Ramos (cell line): ENCODE measurements around the gene OVCH2.
"Not testable (repeated sequence)": the region's sequence is repeated elsewhere in the genome, so short reads cannot be mapped to it uniquely, and the experiment has no call there.

Source experiments
- in situ Hi-C: fragments of 300-500 bp; cut with MboI; formaldehyde crosslinking; loops from one replicate; pipeline ENCODE4 v1.14.3; 2022; ENCODE audit warnings: low sequenced_read_pairs; ENCODE audit not compliant: unreplicated experiment

Gene OVCH2

GRCh38 chr11:7706377-7706776 is at the start of gene OVCH2:
TSS of gene OVCH2 (minus strand) at chr11:7706477. CDS start at chr11:7706394, 83 bp downstream.
- in situ Hi-C loops, result no loop called here

DNA sequence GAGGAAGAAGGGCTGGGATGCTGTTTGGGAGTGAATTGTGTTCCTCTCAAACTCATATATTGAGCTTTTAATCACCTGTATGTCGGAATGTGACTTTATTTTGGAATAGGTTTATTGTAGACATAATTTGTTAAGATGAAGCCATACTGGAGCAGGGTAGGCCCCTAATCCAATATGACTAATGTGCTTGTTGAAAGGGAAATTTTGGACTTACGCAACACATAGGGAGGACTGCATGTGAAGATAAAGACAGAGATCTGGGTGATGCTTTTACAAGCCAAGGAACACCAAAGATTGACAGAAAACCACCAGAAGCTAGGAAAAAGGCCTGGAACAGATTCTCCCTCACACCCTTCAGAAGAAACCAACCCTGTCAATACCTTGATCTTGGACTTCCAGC is 43.2 kb upstream of the OVCH2 start:
- in situ Hi-C loops, result no loop called here

GRCh38 chr11:7734767-7735166 is 28.5 kb upstream of the OVCH2 start:
- in situ Hi-C loops, result not testable (repeated sequence)

DNA sequence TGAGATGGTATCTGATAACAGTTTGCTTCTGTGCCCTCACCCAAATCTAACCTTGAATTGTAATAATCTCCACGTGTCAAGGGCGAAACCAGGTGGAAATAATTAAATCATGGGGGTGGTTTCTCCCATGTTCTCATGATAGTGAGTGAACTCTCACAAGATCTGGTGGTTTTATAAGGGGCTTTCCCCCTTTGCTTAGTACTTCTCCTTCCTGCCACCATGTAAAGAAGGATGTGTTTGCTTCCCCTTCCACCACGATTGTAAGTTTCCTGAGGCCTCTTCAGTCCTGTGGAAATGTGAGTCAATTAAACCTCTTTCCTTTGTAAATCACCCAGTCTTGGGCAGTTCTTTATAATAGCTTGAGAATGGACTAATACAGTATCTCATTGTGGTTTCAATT is 8.5 kb upstream of the OVCH2 start:
- in situ Hi-C loops, result no loop called here

GRCh38 chr11:7703740-7704139 is 2.5 kb downstream of the OVCH2 start:
- in situ Hi-C loops, result no loop called here

DNA sequence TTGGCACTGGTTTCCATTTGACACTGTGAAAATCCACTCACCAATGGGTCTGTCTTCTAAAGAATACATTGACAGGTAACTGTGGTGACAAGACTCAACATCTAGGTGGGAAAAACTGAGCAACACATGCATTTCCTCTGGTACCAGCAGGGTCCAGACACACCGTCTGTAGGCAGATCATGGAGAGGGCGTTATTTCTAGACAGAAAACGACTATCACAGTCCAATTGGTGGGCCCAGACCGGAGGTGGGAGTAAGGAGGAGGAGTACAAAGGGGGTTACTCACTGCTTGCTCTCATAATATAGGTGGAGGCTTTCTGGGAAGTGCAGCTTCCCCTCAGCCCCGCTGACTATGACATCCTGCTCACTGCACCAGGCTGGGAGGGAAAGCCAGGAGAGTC is 9.9 kb downstream of the OVCH2 start:
- in situ Hi-C loops, result loop anchor here (10.0 to 25.0 kb wide), 2 partner anchors 602 to 959 kb away; no protein-coding TSS in a partner anchor

DNA sequence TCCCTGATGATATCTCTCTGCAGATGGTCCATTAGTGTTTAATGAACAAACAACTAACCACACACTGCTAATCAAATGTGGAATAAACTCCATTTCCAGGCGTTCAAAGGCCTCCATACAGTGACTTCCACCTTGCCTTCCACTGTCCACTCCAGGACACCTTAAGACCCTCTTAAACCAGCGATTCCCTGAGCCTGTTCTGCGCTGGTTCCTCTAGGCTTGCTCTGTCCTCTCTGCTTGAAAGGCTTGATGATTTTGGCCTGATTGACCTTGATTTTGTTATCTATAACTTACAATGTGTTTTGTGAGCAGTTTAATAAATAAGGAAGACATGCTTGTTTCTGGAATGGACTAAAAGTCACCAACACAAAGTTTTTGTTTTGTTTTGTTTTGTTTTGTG is 12.0 kb downstream of the OVCH2 start:
- in situ Hi-C loops, result loop anchor here (10.0 to 25.0 kb wide), 2 partner anchors 599 to 957 kb away; no protein-coding TSS in a partner anchor

- in situ Hi-C loops, result loop anchor here (10.0 to 25.0 kb wide), 2 partner anchors 598 to 955 kb away; no protein-coding TSS in a partner anchor
Measured at GRCh38 chr11:7692426-7692825, 13.9 kb downstream of the OVCH2 start.

DNA sequence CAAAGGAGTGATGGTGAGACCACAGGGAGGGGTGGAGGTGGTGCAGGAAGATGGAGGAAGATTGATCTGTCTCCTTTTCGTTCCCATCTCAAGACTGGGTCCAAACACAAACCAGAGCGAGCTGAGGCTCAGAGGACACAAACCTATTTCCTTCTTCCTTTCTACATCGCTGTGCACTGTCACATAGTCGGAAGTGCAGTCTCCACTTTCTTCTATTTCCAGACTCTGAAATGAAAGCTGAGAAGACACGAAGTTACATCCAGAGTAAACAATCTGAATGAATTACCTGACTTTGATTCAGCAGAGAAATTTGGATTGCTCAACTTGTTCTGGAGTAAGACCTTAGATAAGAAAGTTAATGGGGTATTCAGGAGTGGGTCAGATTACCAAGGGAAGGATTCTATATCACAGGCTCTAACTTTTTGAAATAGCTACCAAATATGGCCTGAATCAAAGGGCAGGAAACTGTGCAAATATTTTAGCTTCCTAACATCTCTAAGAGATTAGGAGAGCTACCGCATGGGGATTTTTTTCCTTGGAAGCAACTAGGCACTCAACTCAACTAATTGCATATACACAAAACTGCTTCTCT is 14.4 kb downstream of the OVCH2 start:
- in situ Hi-C loops, result loop anchor here (10.0 to 25.0 kb wide), 2 partner anchors 597 to 955 kb away; no protein-coding TSS in a partner anchor

DNA sequence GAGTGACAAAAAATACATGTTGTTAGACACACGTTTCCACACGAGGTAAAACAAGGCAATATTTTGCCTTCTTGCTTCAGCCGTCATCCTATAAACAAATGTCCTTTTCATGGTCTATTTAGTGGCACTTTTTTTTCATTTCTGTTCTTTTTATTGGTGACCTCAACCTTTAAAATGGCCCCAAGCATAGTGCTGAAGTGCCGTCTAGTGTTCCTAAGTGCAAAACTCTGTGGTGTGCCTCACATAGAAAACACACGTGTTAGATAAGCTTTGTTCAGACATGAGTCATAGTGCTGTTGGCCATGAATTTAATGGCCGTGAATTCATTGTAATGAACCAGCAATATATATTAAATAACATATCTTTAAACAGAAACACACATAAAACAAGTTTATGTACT is 15.6 kb downstream of the OVCH2 start:
- in situ Hi-C loops, result loop anchor here (10.0 to 25.0 kb wide), 2 partner anchors 596 to 953 kb away; no protein-coding TSS in a partner anchor

DNA sequence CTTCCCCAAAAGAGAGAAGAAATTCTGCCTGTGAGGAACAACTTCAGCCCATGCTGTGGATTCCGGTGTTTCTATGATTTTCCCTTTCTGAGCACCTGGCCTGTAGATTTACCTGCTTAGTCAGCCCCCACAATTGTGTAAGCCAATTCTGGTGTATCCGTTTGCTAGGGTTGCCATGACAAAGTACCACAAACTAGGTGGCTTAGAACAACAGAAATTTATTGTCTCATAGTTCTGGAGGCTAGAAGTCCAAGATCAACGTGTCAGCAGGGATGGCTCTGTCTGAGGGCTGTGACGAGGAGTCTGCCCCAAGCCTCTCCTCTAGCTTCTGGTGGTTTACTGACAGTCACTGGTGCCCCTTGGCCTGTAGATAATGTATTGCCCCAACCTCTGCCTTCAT is 17.0 kb downstream of the OVCH2 start:
- in situ Hi-C loops, result loop anchor here (25.0 kb wide), 1 partner anchor 952 kb away; no protein-coding TSS in a partner anchor

DNA sequence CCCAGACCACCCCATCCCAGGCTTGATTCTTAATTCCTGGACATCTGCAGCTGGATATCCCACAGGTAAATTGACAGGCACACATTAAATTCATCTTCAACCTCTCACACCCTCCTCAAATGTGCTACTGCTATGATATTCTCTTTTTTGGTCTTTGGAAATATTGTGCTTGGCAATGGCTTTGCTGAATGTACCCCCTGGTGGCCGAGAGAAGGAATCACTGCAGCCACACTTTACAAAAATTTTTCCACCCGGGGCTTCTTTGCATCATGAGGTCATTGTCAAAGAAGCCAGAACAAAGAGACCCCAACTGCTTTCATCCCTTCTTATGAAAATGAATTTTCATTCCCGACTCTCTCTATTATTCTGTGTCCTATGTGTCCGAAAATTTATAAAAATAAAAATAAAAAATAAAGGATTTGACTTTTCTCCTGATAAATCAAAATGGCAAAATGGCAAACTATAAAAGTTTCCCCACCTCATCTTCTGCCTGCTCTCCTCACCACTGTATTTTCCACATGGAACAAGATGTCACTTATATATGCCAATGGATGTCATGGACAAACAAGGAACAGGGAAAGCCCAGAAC is 17.9 kb downstream of the OVCH2 start:
- in situ Hi-C loops, result loop anchor here (25.0 kb wide), 1 partner anchor 951 kb away; no protein-coding TSS in a partner anchor

- in situ Hi-C loops, result loop anchor here (25.0 kb wide), 1 partner anchor 950 kb away; no protein-coding TSS in a partner anchor
Measured at GRCh38 chr11:7687386-7687785, 18.9 kb downstream of the OVCH2 start.

DNA sequence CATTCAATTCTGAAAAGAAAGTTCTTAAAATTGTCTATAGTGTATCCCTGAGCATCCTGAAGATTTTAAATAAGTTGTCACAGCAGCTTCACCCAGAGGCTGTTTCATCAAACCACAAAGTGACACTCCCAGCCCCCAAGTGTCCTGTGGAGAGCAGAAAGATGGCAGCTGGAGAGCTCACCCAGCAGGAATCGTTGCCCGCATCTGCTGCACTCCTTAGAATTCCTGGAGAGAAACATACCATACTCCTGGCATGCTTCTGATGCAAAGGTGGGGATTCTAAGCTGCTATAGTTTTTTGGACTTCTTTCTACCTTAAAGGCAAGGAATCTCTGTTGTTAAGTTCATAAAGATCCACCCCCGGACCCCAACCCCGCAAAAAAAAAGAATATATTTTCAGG is 19.5 kb downstream of the OVCH2 start:
- in situ Hi-C loops, result loop anchor here (25.0 kb wide), 1 partner anchor 949 kb away; no protein-coding TSS in a partner anchor

- in situ Hi-C loops, result loop anchor here (25.0 kb wide), 1 partner anchor 946 kb away; no protein-coding TSS in a partner anchor
Measured at GRCh38 chr11:7683571-7683970, 22.7 kb downstream of the OVCH2 start.

DNA sequence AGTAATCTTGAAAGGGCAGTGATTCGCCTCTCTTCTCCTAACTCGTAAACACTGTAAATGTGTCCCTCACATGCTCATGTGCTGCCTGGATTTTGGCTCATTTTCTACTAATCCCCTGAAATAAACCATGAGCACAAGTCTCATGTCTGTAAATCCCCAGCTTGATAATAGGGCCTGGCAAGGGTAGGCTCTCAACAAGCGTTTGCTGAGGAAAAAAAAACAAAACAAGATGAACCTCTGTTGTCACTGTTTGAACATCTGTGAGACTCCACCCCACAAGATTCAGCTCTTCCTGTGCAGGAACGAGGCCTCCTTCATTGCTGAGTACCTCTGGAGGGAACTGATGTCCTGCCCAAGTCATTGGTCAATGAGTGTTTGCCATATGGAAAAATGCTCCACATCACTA is 28.5 kb downstream of the OVCH2 start:
- in situ Hi-C loops, result loop anchor here (25.0 kb wide), 1 partner anchor 940 kb away; no protein-coding TSS in a partner anchor

- in situ Hi-C loops, result loop anchor here (25.0 kb wide), 1 partner anchor 940 kb away; no protein-coding TSS in a partner anchor
Measured at GRCh38 chr11:7677071-7677470, 29.2 kb downstream of the OVCH2 start.

- in situ Hi-C loops, result loop anchor here (25.0 kb wide), 1 partner anchor 938 kb away; no protein-coding TSS in a partner anchor
Measured at GRCh38 chr11:7675631-7676030, 30.6 kb downstream of the OVCH2 start.

GRCh38 chr11:7673724-7674434 is 32.4 kb downstream of the OVCH2 start:
- in situ Hi-C loops, result no loop called here

DNA sequence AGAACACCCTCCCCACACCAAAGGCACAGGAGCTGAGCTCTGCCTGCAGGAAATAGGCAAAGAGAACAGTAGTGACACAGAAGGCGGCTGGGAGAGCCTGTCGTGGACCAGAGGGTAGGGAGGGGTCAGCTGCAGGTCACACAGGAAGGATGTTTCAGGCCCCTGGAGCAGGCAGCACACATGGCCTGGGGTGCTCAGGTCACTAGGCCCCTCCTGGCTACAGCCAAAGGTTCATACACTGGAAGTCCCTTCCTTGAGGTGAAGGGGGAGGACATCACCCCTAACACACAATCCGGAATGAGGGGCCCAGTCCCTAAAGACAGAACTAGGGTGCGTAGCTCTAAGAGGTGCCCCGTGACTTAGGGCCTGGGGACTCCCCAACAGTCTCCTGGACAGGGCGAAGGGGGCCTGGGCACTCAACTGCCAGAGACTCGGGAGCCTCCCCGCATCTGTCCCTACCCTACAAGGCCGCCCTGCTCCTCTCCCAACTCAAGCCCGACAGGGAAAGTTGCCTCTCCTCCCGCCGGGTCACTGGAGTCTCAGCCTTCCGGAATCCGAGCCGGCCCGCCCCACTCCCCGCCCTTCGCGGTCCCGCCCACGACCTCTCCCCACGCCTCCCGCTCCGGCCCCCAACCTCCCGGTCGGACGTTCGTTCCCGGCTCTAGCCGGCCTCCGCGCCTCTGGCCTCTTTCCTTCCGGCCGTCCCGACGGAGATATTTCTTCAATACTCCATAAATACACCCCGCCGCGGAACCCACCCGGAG is 33.1 kb downstream of the OVCH2 start, which contains the start of gene CYB5R2:
TSS of gene CYB5R2 (minus strand) at position 541 of the 764 bp plus-strand sequence. CDS start 675 bp downstream, outside the sequence.
- in situ Hi-C loops, result no loop called here
